CD4-positive, alpha-beta memory T cell (primary cell): ENCODE results near the gene DRAM2. TPM values are rescaled to one million over a fixed set of nuclear protein-coding genes. Genes with fewer than 3 reads are reported as not detected.

Experiments used
- CTCF ChIA-PET: fragments of 350-600 bp; sonication (Branson Sonifier 250); formaldehyde crosslinking; loops from one replicate; lab custom pipeline; 2021; ENCODE audit warnings: inconsistent platforms; ENCODE audit not compliant: partially characterized antibody; lab: Charles Lee
- POLR2A ChIA-PET: fragments of 350-600 bp; sonication (Branson Sonifier 250); formaldehyde crosslinking; loops from one replicate; lab custom pipeline; 2021; ENCODE audit not compliant: partially characterized antibody; lab: Charles Lee
- DNase-seq, 5 donors: peaks; one replicate each; pipeline versions ENCODE4 v3.0.0 to v3.0.0-alpha.2; 2020 to 2022; ENCODE audit warnings: mixed read lengths in 1 of 5
- H3K27ac ChIP-seq: one replicate; pipeline ENCODE4 v1.7.0; 2013; ENCODE audit warnings: low read depth, low read length
- H3K27me3 ChIP-seq: 2 replicates; pipeline ENCODE4 v1.7.0; 2013; ENCODE audit warnings: mild to moderate bottlenecking, low read length, moderate library complexity; ENCODE audit not compliant: insufficient read depth
- H3K36me3 ChIP-seq: 2 replicates; pipeline ENCODE4 v1.7.0; 2013; ENCODE audit warnings: mild to moderate bottlenecking, low read length, moderate library complexity; ENCODE audit not compliant: insufficient read depth
- H3K4me1 ChIP-seq: 2 replicates; pipeline ENCODE4 v1.7.0; 2013; ENCODE audit warnings: mild to moderate bottlenecking, low read length, moderate library complexity; ENCODE audit not compliant: insufficient read depth
- H3K4me3 ChIP-seq, 2 donors: one replicate each; pipeline ENCODE4 v1.7.0; 2013; ENCODE audit warnings: low read length in 2 of 2, mild to moderate bottlenecking in 1 of 2
- H3K9me3 ChIP-seq, 2 donors: one replicate each; pipeline ENCODE4 v1.7.0; 2013; ENCODE audit warnings: low read length in 2 of 2, control low read depth in 1 of 2; ENCODE audit not compliant: control insufficient read depth in 1 of 2
- H3K27ac Mint-ChIP-seq, 7 donors: one replicate each; pipeline ENCODE4 v1.8.0; 2020 to 2021; ENCODE audit warnings: mixed read lengths in 7 of 7, mild to moderate bottlenecking in 6 of 7, inconsistent platforms in 3 of 7, moderate library complexity in 3 of 7
- H3K27me3 Mint-ChIP-seq, 2 donors: one replicate each; pipeline ENCODE4 v1.8.0; 2020 to 2021; ENCODE audit warnings: mixed read lengths in 2 of 2
- H3K36me3 Mint-ChIP-seq, 2 donors: one replicate each; pipeline ENCODE4 v1.8.0; 2020 to 2021; ENCODE audit warnings: mixed read lengths in 2 of 2, inconsistent platforms in 1 of 2, mild to moderate bottlenecking in 1 of 2
- H3K4me1 Mint-ChIP-seq, 4 donors: one replicate each; pipeline ENCODE4 v1.8.0; 2020 to 2021; ENCODE audit warnings: mixed read lengths in 4 of 4, mild to moderate bottlenecking in 1 of 4
- H3K4me3 Mint-ChIP-seq, 8 donors: one replicate each; pipeline ENCODE4 v1.8.0; 2020 to 2021; ENCODE audit warnings: mixed read lengths in 8 of 8, mild to moderate bottlenecking in 7 of 8, moderate library complexity in 6 of 8, inconsistent platforms in 3 of 8
- H3K9me3 Mint-ChIP-seq, 8 donors: one replicate each; pipeline ENCODE4 v1.8.0; 2020 to 2021; ENCODE audit warnings: mixed read lengths in 8 of 8, mild to moderate bottlenecking in 5 of 8, inconsistent platforms in 3 of 8, moderate library complexity in 1 of 8
- intact Hi-C: fragments of 100-400 bp; cut with micrococcal nuclease; formaldehyde crosslinking; loops from one replicate; pipeline ENCODE4 v1.15.1; 2023
- polyA plus RNA-seq, 2 donors: library from polyadenylated mRNA; unstranded; fragments of 300-500 nt; fragmentation: Illumina TruSeq; gene quantifications; one replicate each; pipeline ENCODE4 v1.2.3, GENCODE V29; 2021
- total RNA-seq, 2 experiments: library from RNA; stranded (reverse); gene quantifications; one replicate each; pipeline ENCODE4 v1.2.3, GENCODE V29; 2021

DRAM2 gene
- total and polyA plus RNA-seq, 4 experiments from 2014 or later, result 37.5 to 101 (median 57.9) TPM

GRCh38 chr1:111157431-111157830, 17.5 kb upstream of the DRAM2 start:
- H3K36me3 ChIP-seq, result peaks cover 12% of the 10 kb centered on the region
- CTCF ChIA-PET, result no interaction called here

GRCh38 chr1:111154021-111154999, 14.4 kb upstream of the DRAM2 start:
- intact Hi-C loops, result no loop called here
- Mint-ChIP-seq H3K9me3 (peaks cover 0 to 2% (median 0%) of the 10 kb centered on the region in 8 donors), H3K27ac (peak overlapping the region in 1 of 7 donors; percentile 55), H3K27me3 (no peaks in the 10 kb centered on the region), H3K4me1 (peaks cover 48 to 65% (median 58%) of the 10 kb centered on the region in 4 donors), H3K36me3 (peaks cover 68 to 70% of the 10 kb centered on the region in 2 donors), H3K4me3 (peak overlapping the region in 1 of 8 donors; percentile 57)
- no peak for DNase-seq
- ChIA-PET CTCF (interaction anchor here (0.9 kb wide), 1 partner anchor 179 kb away, joined by 3 read pairs; no protein-coding TSS in a partner anchor), POLR2A (interaction anchor here (1.0 to 1.8 kb wide), 2 partner anchors 27 to 33 kb away, joined by 3 to 4 read pairs; no protein-coding TSS in a partner anchor)
- H3K27me3 ChIP-seq, result no peaks in the 10 kb centered on the region
- peaks cover 6% of the 10 kb centered on the region for H3K36me3 ChIP-seq
- H3K4me3 ChIP-seq, result no peak overlapping the region
- no peaks in the 10 kb centered on the region for H3K9me3 ChIP-seq
- H3K27ac ChIP-seq, result no peak overlapping the region
- peaks cover 38% of the 10 kb centered on the region for H3K4me1 ChIP-seq

More at GRCh38 chr1:111157431-111157830, 17.5 kb upstream of the DRAM2 start:
- Histone ChIP-seq H3K27me3 (no peaks in the 10 kb centered on the region), H3K4me3 (no peak overlapping the region), H3K9me3 (no peaks in the 10 kb centered on the region), H3K27ac (no peak overlapping the region), H3K4me1 (peaks cover 16% of the 10 kb centered on the region)
- intact Hi-C loops, result no loop called here
- POLR2A ChIA-PET, result no interaction called here
- H3K27ac Mint-ChIP-seq, result no peak overlapping the region
- H3K4me1 Mint-ChIP-seq, result peaks cover 32 to 49% (median 40%) of the 10 kb centered on the region in 4 donors
- no peak overlapping the region for H3K4me3 Mint-ChIP-seq
- H3K27me3 Mint-ChIP-seq, result no peaks in the 10 kb centered on the region
- DNase-seq, result no peak
- H3K36me3 Mint-ChIP-seq, result peaks cover 56 to 68% of the 10 kb centered on the region in 2 donors
- H3K9me3 Mint-ChIP-seq, result peaks cover 0 to 2% (median 0%) of the 10 kb centered on the region in 8 donors

GRCh38 chr1:111151838-111152237, 11.9 kb upstream of the DRAM2 start:
- no peaks in the 10 kb centered on the region for H3K27me3 Mint-ChIP-seq
- H3K4me3 Mint-ChIP-seq, result peak overlapping the region in 6 of 8 donors; percentile 2 to 41 (median 20)
- no peak overlapping the region for H3K4me3 ChIP-seq
- no peak overlapping the region for H3K27ac ChIP-seq
- H3K36me3 Mint-ChIP-seq, result peaks cover 76 to 77% of the 10 kb centered on the region in 2 donors
- peak overlapping the region in 3 of 7 donors; percentile 15 to 75 (median 53) for H3K27ac Mint-ChIP-seq
- ChIA-PET CTCF (no interaction called here), POLR2A (interaction anchor here (1.0 kb wide), 1 partner anchor 64 kb away, joined by 3 read pairs; no protein-coding TSS in a partner anchor)
- H3K9me3 ChIP-seq, result no peaks in the 10 kb centered on the region
- no peaks in the 10 kb centered on the region for H3K27me3 ChIP-seq
- H3K4me1 Mint-ChIP-seq, result peaks cover 51 to 81% (median 70%) of the 10 kb centered on the region in 4 donors
- no peak for DNase-seq
- peaks cover 57% of the 10 kb centered on the region for H3K4me1 ChIP-seq
- peaks cover 0 to 2% (median 0%) of the 10 kb centered on the region in 8 donors for H3K9me3 Mint-ChIP-seq
- peaks cover 11% of the 10 kb centered on the region for H3K36me3 ChIP-seq
- intact Hi-C loops, result no loop called here

DNA sequence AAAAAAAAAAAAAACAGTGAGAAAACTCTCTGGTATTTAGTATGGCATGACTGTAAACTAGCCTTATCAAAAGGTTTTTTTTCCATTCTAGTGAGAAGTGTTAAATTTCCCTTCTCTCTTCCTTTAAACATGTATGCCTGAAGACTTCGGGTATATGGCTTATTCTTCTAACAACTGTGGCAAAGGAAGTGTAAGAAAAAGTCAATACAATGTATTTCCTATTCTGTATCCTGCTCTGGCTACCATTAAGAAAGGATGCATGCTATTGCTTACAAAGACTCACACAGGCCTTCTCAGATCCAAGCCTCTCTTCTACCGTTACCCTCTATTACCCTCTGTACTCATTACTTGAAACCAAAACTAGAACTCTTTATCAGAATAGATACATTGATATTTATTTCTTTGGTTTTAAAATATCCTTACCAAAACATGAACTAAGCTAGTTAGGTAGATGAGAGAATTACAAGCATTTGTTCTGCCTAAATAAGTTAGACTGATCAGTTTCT, 8.5 kb upstream of the DRAM2 start:
- Mint-ChIP-seq H3K4me3 (no peak overlapping the region), H3K27ac (peak overlapping the region in 2 of 7 donors; percentile 48 to 57), H3K4me1 (peaks cover 53 to 76% (median 67%) of the 10 kb centered on the region in 4 donors), H3K27me3 (no peaks in the 10 kb centered on the region), H3K9me3 (no peaks in the 10 kb centered on the region), H3K36me3 (peaks cover 60 to 62% of the 10 kb centered on the region in 2 donors)
- intact Hi-C loops, result no loop called here
- DNase-seq, result no peak
- Histone ChIP-seq H3K36me3 (peaks cover 11% of the 10 kb centered on the region), H3K4me1 (peaks cover 63% of the 10 kb centered on the region), H3K9me3 (no peaks in the 10 kb centered on the region), H3K4me3 (no peak overlapping the region), H3K27me3 (no peaks in the 10 kb centered on the region), H3K27ac (no peak overlapping the region)
- ChIA-PET POLR2A (interaction anchor here (1.3 kb wide), 1 partner anchor 11 kb away, joined by 3 read pairs; no protein-coding TSS in a partner anchor), CTCF (no interaction called here)

GRCh38 chr1:111147948-111148347, 8.1 kb upstream of the DRAM2 start:
- DNase-seq, result no peak
- H3K27ac ChIP-seq, result no peak overlapping the region
- POLR2A ChIA-PET, result interaction anchor here (1.3 kb wide), 1 partner anchor 12 kb away, joined by 3 read pairs; no protein-coding TSS in a partner anchor

DNA sequence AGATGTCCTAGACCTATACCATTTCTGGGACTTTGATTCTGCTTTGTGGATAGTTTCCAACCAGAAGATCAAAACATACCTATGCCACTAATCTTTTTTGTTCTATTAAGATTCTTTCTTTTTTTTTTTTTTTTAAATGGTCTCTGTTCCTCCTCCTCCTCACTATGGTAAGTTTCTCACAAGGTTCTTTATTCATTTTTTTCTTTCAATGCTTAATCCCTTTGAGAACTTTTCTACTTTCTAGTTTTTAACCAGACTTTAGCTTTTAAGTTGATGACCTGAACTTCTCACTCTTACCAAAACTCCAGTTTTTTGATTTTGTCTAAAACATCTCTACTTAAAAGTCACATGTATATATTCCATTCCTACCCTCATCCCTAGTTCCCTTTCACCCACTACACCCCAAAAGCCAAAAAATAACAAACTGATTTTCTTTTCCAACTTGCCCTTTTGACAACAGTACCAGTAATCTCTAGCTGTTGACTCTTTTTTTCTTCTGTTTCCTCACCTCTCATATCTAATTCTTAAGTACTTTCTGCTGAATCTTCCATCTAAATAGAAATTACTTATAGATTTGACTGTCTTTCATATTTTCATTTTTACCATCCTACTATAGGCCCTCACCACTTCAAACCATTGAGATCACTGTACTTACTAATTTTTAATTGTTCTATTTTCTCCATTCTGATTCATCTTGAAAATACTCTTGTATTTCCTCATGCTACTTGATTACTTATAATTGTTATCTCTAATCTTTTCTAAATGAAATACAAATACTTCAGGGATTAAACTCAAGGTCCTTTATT, 6.3 kb upstream of the DRAM2 start:
- peak overlapping the region in 4 of 7 donors; percentile 6 to 58 (median 12) for H3K27ac Mint-ChIP-seq
- H3K27me3 Mint-ChIP-seq, result no peaks in the 10 kb centered on the region
- no peak overlapping the region for H3K4me3 ChIP-seq
- peaks cover 66% of the 10 kb centered on the region for H3K4me1 ChIP-seq
- H3K4me1 Mint-ChIP-seq, result peaks cover 48 to 75% (median 65%) of the 10 kb centered on the region in 4 donors
- H3K36me3 ChIP-seq, result peaks cover 11% of the 10 kb centered on the region
- ChIA-PET CTCF (no interaction called here), POLR2A (interaction anchor here (0.7 kb wide), 1 partner anchor 47 kb away, joined by 3 read pairs; no protein-coding TSS in a partner anchor)
- no peak for DNase-seq
- H3K9me3 Mint-ChIP-seq, result peaks cover 0 to 2% (median 0%) of the 10 kb centered on the region in 8 donors
- peaks cover 41 to 45% of the 10 kb centered on the region in 2 donors for H3K36me3 Mint-ChIP-seq
- H3K9me3 ChIP-seq, result no peaks in the 10 kb centered on the region
- intact Hi-C loops, result no loop called here
- peak overlapping the region in 3 of 8 donors; percentile 2 to 59 (median 12) for H3K4me3 Mint-ChIP-seq
- H3K27me3 ChIP-seq, result no peaks in the 10 kb centered on the region
- no peak overlapping the region for H3K27ac ChIP-seq

More at GRCh38 chr1:111147948-111148347, 8.1 kb upstream of the DRAM2 start:
- H3K27me3 ChIP-seq, result no peaks in the 10 kb centered on the region
- no peaks in the 10 kb centered on the region for H3K9me3 ChIP-seq
- H3K27ac Mint-ChIP-seq, result peak overlapping the region in 1 of 7 donors; percentile 29
- no peaks in the 10 kb centered on the region for H3K27me3 Mint-ChIP-seq
- CTCF ChIA-PET, result no interaction called here
- peaks cover 53 to 75% (median 67%) of the 10 kb centered on the region in 4 donors for H3K4me1 Mint-ChIP-seq
- peaks cover 0 to 2% (median 0%) of the 10 kb centered on the region in 8 donors for H3K9me3 Mint-ChIP-seq
- no peak overlapping the region for H3K4me3 ChIP-seq
- H3K36me3 ChIP-seq, result peaks cover 11% of the 10 kb centered on the region
- no peak overlapping the region for H3K4me3 Mint-ChIP-seq
- peaks cover 55 to 60% of the 10 kb centered on the region in 2 donors for H3K36me3 Mint-ChIP-seq
- intact Hi-C loops, result no loop called here
- H3K4me1 ChIP-seq, result peaks cover 62% of the 10 kb centered on the region
